H54 (cell line): Measurements from ENCODE around the gene KIFC3.

Experiments
- DNase-seq: peaks from one replicate; pipeline ENCODE4 v3.0.0; 2011; ENCODE audit warnings: low spot score, mixed read lengths; ENCODE audit not compliant: insufficient read length
- FAIRE-seq: peaks from 3 replicates; lab custom pipeline; 2011; peaks lifted over from hg19 to GRCh38; lab: Jason Lieb, UNC
- POLR2A ChIP-seq: IDR thresholded peaks from 2 replicates; pipeline ENCODE4 v1.6.1; 2011; ENCODE audit warnings: low read depth, mild to moderate bottlenecking, low read length

Gene KIFC3

GRCh38 chr16:57757326-57757786 lies 44.9 kb downstream of the KIFC3 start:
- DNase-seq (peak; percentile 82), FAIRE-seq (peak; percentile 89)

GRCh38 chr16:57756424-57757325 lies 45.6 kb downstream of the KIFC3 start:
- no peak for TF ChIP-seq POLR2A
- FAIRE-seq = no peak
- no peak for DNase-seq

More at GRCh38 chr16:57757326-57757786, 44.9 kb downstream of the KIFC3 start:
- TF ChIP-seq POLR2A = no peak

GRCh38 chr16:57755726-57756423 lies 46.4 kb downstream of the KIFC3 start:
- DNase-seq (no peak), FAIRE-seq (no peak)
- TF ChIP-seq POLR2A = no peak

GRCh38 chr16:57755061-57755684 lies 47.1 kb downstream of the KIFC3 start:
- no peak for FAIRE-seq

GRCh38 chr16:57754354-57755060 lies 47.8 kb downstream of the KIFC3 start:
- no peak for FAIRE-seq
- no peak for DNase-seq
- TF ChIP-seq POLR2A = no peak

More at GRCh38 chr16:57755061-57755684, 47.1 kb downstream of the KIFC3 start:
- DNase-seq = no peak
- no peak for TF ChIP-seq POLR2A

- FAIRE-seq (no peak), DNase-seq (no peak)
- no peak for TF ChIP-seq POLR2A
Measured at GRCh38 chr16:57753448-57754353, 48.6 kb downstream of the KIFC3 start.

- TF ChIP-seq POLR2A = no peak
- no peak for DNase-seq
- FAIRE-seq = no peak
Measured at GRCh38 chr16:57752581-57753447, 49.5 kb downstream of the KIFC3 start.

- FAIRE-seq (no peak), DNase-seq (no peak)
- TF ChIP-seq POLR2A = no peak
Measured at GRCh38 chr16:57752203-57752580, 50.1 kb downstream of the KIFC3 start.

GRCh38 chr16:57751539-57752202 lies 50.6 kb downstream of the KIFC3 start:
- no peak for TF ChIP-seq POLR2A
- DNase-seq (no peak), FAIRE-seq (no peak)

- FAIRE-seq (no peak), DNase-seq (no peak)
- no peak for TF ChIP-seq POLR2A
Measured at GRCh38 chr16:57750796-57751538, 51.3 kb downstream of the KIFC3 start.
